ENCODE data around the gene GRM8.

GRCh38 chr7:127047521-127047920 lies 205.2 kb downstream of the GRM8 start:
- no peak for TF ChIP-seq CTCF (optimal IDR thresholded peaks at IDR 0.05 in 1 of 3, IDR thresholded peaks at IDR 0.05 in 1 of 3, conservative IDR thresholded peaks at IDR 0.05 in 1 of 3; ENCODE audit: extremely low read depth in 1 of 3, insufficient read depth in 2 of 3, low read length in 3 of 3)
- TF ChIP-seq EZH2 (IDR thresholded peaks at IDR 0.05; ENCODE audit: low read length) = no peak
